Breast epithelium (tissue), 4 donors: ENCODE measurements around the gene ITGA2B. TPM values are rescaled to one million over a fixed set of nuclear protein-coding genes. Genes with fewer than 3 reads are reported as not detected.

Experiments used
- DNase-seq, 2 donors: peaks; one replicate each; pipeline ENCODE4 v3.0.0-alpha.2; 2019; ENCODE audit warnings: low spot score in 2 of 2
- H3K27ac ChIP-seq, 2 donors: fragments of 200-600 bp; sonication (generic) in 1 of 2; one replicate each; pipeline ENCODE4 v1.5.1; 2016 to 2019; ENCODE audit warnings: mild to moderate bottlenecking in 1 of 2
- H3K27me3 ChIP-seq, 2 donors: fragments of 200-600 bp; sonication (generic) in 1 of 2; one replicate each; pipeline versions ENCODE4 v1.5.1 to v1.6.0; 2017 to 2019; ENCODE audit warnings: control low read depth in 1 of 2, mild to moderate bottlenecking in 1 of 2
- H3K36me3 ChIP-seq: fragments of 200-600 bp; one replicate; pipeline ENCODE4 v1.5.1; 2019
- H3K4me1 ChIP-seq, 2 donors: fragments of 200-600 bp; sonication (generic); one replicate each; pipeline ENCODE4 v1.5.1; 2016 to 2019; ENCODE audit warnings: control low read depth in 1 of 2
- H3K4me3 ChIP-seq, 3 donors: fragments of 200-600 bp; sonication (generic); 1 replicate in 2 of 3; 2 replicates in 1 of 3; pipeline ENCODE4 v1.5.1; 2016 to 2019; ENCODE audit warnings: mild to moderate bottlenecking in 3 of 3, moderate library complexity in 2 of 3
- H3K9me3 ChIP-seq, 2 donors: fragments of 200-600 bp; sonication (generic) in 1 of 2; one replicate each; pipeline ENCODE4 v1.5.1; 2016 to 2019; ENCODE audit warnings: control low read depth in 1 of 2
- POLR2A ChIP-seq: fragments of 450-650 bp; IDR thresholded peaks from one replicate; pipeline ENCODE4 v1.6.1; 2016; ENCODE audit warnings: antibody characterized with exemption, mild to moderate bottlenecking, moderate library complexity
- POLR2AphosphoS5 ChIP-seq, 3 donors: sonication (generic); formaldehyde crosslinking; IDR thresholded peaks; one replicate each; pipeline ENCODE4 v1.6.1; 2017; ENCODE audit warnings: antibody characterized with exemption in 3 of 3
- intact Hi-C: fragments of 100-400 bp; cut with DNase I; formaldehyde crosslinking; loops from one replicate; pipeline ENCODE4 v1.15.1; 2023; ENCODE audit warnings: low total_unique reads
- total RNA-seq, 3 donors: library from RNA; depleted of rRNA; stranded (reverse); fragments of >200 nt; gene quantifications; one replicate each; pipeline ENCODE4 v1.1.0, GENCODE V29; 2016
- TF ChIP-seq, protein P1 (sequence below), 3 donors: fragments of 450-650 bp; IDR thresholded peaks; one replicate each; pipeline ENCODE4 v1.5.1; 2016 to 2017; ENCODE audit warnings: antibody characterized with exemption in 3 of 3, mild to moderate bottlenecking in 3 of 3, moderate library complexity in 3 of 3

Gene ITGA2B
- total RNA-seq, 3 donors from 2014 or later, result 0.66 to 1.2 (median 1.1) TPM

DNA sequence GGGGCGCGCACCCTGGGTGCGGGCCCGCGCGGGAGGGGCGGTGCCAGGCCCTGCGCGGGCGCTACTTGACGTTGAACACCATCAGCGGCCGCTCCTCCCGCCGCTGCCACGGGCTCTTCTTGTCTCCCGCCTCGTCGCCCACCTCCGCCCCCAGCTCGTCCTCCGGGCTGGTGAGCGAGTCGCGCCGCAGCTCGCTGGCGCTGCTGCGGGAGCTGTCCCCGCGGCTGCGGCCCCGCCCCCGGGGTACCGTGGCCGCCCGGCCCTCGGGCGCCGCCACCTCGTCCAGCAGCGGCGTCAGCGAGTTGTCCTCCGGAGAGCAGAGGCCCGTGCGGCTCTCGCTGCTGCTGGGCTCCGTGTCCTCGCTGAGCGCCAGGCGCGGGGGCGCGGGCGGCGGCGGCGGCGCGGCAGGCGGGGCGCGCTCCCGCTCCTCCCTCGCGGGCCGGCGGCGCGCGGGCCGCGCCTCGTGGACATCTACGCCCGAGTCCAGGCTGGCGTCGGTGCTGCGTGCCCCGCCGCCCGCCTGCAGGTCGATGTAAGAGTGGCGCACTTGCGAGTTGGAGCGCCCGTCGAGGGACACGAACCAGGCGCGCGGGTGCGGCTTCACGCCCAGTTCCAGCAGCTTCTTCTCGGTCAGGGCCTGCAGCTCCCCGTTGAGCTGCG is 35.6 kb downstream of the ITGA2B start:
- Histone ChIP-seq H3K4me1 (no peaks in the 10 kb centered on the region), H3K27ac (peak overlapping the region in 1 of 2 donors; percentile 61), H3K9me3 (no peaks in the 10 kb centered on the region), H3K4me3 (peak overlapping the region; percentile 23 to 75 (median 53)), H3K27me3 (no peaks in the 10 kb centered on the region), H3K36me3 (peaks cover 8% of the 10 kb centered on the region)
- intact Hi-C loops, result loop anchor here (5.0 kb wide), 1 partner anchor 498 kb away; no protein-coding TSS in a partner anchor
- TF ChIP-seq, protein P1, sequence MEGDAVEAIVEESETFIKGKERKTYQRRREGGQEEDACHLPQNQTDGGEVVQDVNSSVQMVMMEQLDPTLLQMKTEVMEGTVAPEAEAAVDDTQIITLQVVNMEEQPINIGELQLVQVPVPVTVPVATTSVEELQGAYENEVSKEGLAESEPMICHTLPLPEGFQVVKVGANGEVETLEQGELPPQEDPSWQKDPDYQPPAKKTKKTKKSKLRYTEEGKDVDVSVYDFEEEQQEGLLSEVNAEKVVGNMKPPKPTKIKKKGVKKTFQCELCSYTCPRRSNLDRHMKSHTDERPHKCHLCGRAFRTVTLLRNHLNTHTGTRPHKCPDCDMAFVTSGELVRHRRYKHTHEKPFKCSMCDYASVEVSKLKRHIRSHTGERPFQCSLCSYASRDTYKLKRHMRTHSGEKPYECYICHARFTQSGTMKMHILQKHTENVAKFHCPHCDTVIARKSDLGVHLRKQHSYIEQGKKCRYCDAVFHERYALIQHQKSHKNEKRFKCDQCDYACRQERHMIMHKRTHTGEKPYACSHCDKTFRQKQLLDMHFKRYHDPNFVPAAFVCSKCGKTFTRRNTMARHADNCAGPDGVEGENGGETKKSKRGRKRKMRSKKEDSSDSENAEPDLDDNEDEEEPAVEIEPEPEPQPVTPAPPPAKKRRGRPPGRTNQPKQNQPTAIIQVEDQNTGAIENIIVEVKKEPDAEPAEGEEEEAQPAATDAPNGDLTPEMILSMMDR (IDR thresholded peaks at IDR 0.05), result no peak
- no peak for TF ChIP-seq POLR2AphosphoS5 (IDR thresholded peaks at IDR 0.05)
- no peak for TF ChIP-seq POLR2A
- DNase-seq, result no peak

DNA sequence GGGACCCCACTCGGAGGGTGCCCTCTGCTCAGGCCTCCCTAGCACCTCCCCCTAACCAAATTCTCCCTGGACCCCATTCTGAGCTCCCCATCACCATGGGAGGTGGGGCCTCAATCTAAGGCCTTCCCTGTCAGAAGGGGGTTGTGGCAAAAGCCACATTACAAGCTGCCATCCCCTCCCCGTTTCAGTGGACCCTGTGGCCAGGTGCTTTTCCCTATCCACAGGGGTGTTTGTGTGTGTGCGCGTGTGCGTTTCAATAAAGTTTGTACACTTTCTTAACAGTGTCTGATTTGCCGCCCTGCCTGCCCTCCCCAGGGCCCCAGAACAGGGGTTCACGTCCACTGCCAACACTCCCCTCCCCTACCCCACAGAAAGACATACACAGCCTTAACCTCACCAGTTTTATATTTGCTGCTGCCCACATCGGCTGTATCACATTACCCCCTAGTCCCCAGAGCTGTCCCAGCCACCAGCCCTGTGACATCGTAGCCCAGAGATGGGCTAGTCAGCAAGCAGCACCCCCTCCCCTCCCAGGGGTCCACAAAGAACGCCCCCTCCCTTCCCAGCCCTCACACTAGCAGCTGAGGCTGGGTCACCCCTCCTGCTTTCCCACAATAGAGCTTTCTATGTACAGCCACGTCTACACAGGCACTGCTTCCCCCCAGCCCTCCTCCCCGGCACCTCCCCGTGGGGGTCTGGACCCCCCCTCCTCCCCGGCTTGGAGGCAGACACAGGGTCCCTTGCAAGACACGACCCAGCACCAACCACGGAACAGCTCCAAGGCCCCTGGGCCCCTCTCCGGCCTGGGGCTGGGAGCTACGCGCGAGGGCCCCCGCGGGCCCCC is 36.4 kb downstream of the ITGA2B start:
- intact Hi-C loops, result loop anchor here (5.0 kb wide), 1 partner anchor 499 kb away; no protein-coding TSS in a partner anchor
- Histone ChIP-seq H3K4me1 (no peaks in the 10 kb centered on the region), H3K9me3 (no peaks in the 10 kb centered on the region), H3K4me3 (peak overlapping the region in 2 of 3 donors; percentile 53 to 75), H3K36me3 (peaks cover 8% of the 10 kb centered on the region), H3K27ac (peak overlapping the region in 1 of 2 donors; percentile 61), H3K27me3 (no peaks in the 10 kb centered on the region)
- TF ChIP-seq, protein P1 (IDR thresholded peaks at IDR 0.05), result no peak
- TF ChIP-seq POLR2AphosphoS5 (IDR thresholded peaks at IDR 0.05), result no peak
- no peak for TF ChIP-seq POLR2A
- DNase-seq, result no peak

DNA sequence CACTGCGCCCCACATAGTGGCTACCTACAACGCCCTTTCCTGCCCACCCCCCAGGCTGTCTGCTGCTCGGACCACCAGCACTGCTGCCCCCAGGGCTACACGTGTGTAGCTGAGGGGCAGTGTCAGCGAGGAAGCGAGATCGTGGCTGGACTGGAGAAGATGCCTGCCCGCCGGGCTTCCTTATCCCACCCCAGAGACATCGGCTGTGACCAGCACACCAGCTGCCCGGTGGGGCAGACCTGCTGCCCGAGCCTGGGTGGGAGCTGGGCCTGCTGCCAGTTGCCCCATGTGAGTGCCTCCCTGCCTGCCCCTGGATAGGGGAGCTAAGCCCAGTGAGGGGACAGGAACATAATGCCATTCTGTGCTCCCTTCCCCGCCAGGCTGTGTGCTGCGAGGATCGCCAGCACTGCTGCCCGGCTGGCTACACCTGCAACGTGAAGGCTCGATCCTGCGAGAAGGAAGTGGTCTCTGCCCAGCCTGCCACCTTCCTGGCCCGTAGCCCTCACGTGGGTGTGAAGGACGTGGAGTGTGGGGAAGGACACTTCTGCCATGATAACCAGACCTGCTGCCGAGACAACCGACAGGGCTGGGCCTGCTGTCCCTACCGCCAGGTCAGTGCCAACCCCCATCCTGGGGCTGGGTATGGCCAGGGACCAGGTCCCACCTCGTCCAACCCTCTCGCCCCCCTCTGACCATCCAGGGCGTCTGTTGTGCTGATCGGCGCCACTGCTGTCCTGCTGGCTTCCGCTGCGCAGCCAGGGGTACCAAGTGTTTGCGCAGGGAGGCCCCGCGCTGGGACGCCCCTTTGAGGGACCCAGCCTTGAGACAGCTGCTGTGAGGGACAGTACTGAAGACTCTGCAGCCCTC is 37.3 kb downstream of the ITGA2B start:
- no peaks in the 10 kb centered on the region for H3K9me3 ChIP-seq
- H3K27ac ChIP-seq, result no peak overlapping the region
- H3K27me3 ChIP-seq, result no peaks in the 10 kb centered on the region
- DNase-seq, result no peak
- peaks cover 8% of the 10 kb centered on the region for H3K36me3 ChIP-seq
- H3K4me1 ChIP-seq, result no peaks in the 10 kb centered on the region
- H3K4me3 ChIP-seq, result no peak overlapping the region
- intact Hi-C loops, result loop anchor here (5.0 kb wide), 1 partner anchor 500 kb away; no protein-coding TSS in a partner anchor
- no peak for TF ChIP-seq POLR2AphosphoS5 (IDR thresholded peaks at IDR 0.05)
- TF ChIP-seq, protein P1 (IDR thresholded peaks at IDR 0.05), result no peak
- TF ChIP-seq POLR2A, result no peak

DNA sequence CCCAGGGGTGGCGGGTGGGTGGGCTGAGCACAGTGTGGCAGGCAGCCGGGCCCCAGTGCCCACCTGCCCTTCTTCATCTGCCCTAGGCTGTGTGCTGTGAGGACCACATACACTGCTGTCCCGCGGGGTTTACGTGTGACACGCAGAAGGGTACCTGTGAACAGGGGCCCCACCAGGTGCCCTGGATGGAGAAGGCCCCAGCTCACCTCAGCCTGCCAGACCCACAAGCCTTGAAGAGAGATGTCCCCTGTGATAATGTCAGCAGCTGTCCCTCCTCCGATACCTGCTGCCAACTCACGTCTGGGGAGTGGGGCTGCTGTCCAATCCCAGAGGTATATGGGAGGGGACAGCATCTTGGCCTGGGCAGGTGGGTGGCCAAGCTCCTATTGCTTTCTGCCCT is 38.0 kb downstream of the ITGA2B start:
- no peak overlapping the region for H3K4me3 ChIP-seq
- no peak overlapping the region for H3K27ac ChIP-seq
- TF ChIP-seq POLR2A (no peak), POLR2AphosphoS5 (IDR thresholded peaks at IDR 0.05) (no peak)
- TF ChIP-seq, protein P1 (IDR thresholded peaks at IDR 0.05), result no peak
- intact Hi-C loops, result loop anchor here (5.0 kb wide), 1 partner anchor 501 kb away; no protein-coding TSS in a partner anchor
- no peak for DNase-seq
- H3K9me3 ChIP-seq, result no peaks in the 10 kb centered on the region
- no peaks in the 10 kb centered on the region for H3K4me1 ChIP-seq
- no peaks in the 10 kb centered on the region for H3K27me3 ChIP-seq
- peaks cover 8% of the 10 kb centered on the region for H3K36me3 ChIP-seq
